Medulla oblongata (tissue), 1 donor: ENCODE results near the gene AZIN2.
"Not testable (repeated sequence)": the region's sequence is repeated elsewhere in the genome, so short reads cannot be mapped to it uniquely, and the experiment has no call there.

Experiments used
- DNase-seq: peaks from one replicate; pipeline ENCODE4 v3.0.0-alpha.2; 2015; ENCODE audit errors: extremely low spot score

Gene AZIN2

GRCh38 chr1:33127001-33127823, 46.3 kb downstream of the AZIN2 start:
- peak; percentile 100 for DNase-seq

- no peak for DNase-seq
Measured at GRCh38 chr1:33128781-33129180, 47.8 kb downstream of the AZIN2 start.

GRCh38 chr1:33130297-33130696, 49.3 kb downstream of the AZIN2 start:
- no peak for DNase-seq

GRCh38 chr1:33131191-33131590, 50.2 kb downstream of the AZIN2 start:
- DNase-seq, result no peak

GRCh38 chr1:33132549-33132948, 51.6 kb downstream of the AZIN2 start:
- no peak for DNase-seq

GRCh38 chr1:33133478-33134105, 52.6 kb downstream of the AZIN2 start:
- DNase-seq, result no peak

- not testable (repeated sequence) for DNase-seq
Measured at GRCh38 chr1:33136041-33136440, 55.1 kb downstream of the AZIN2 start.

- DNase-seq, result peak; percentile 64
Measured at GRCh38 chr1:33137800-33138199, 56.8 kb downstream of the AZIN2 start.

GRCh38 chr1:33140153-33141149, 59.5 kb downstream of the AZIN2 start:
- DNase-seq, result peak; percentile 33

GRCh38 chr1:33141216-33141615, 60.3 kb downstream of the AZIN2 start:
- DNase-seq, result no peak

GRCh38 chr1:33141781-33142180, 60.8 kb downstream of the AZIN2 start:
- DNase-seq, result no peak

GRCh38 chr1:33142483-33143064, 61.6 kb downstream of the AZIN2 start:
- DNase-seq, result no peak

GRCh38 chr1:33143176-33143575, 62.2 kb downstream of the AZIN2 start:
- DNase-seq, result no peak

- no peak for DNase-seq
Measured at GRCh38 chr1:33143698-33144097, 62.7 kb downstream of the AZIN2 start.

- no peak for DNase-seq
Measured at GRCh38 chr1:33146003-33146402, 65.0 kb downstream of the AZIN2 start.

- no peak for DNase-seq
Measured at GRCh38 chr1:33147275-33147996, 66.5 kb downstream of the AZIN2 start.

- no peak for DNase-seq
Measured at GRCh38 chr1:33147997-33148314, 67.0 kb downstream of the AZIN2 start.

- no peak for DNase-seq
Measured at GRCh38 chr1:33148615-33149014, 67.7 kb downstream of the AZIN2 start.

GRCh38 chr1:33149453-33150190, 68.7 kb downstream of the AZIN2 start:
- no peak for DNase-seq

GRCh38 chr1:33150522-33150921, 69.6 kb downstream of the AZIN2 start:
- no peak for DNase-seq
